ENCODE results near the gene CERK.
A peak's percentile ranks its signal among the peaks of the same experiment; 100 is the strongest.

Gene CERK

DNA sequence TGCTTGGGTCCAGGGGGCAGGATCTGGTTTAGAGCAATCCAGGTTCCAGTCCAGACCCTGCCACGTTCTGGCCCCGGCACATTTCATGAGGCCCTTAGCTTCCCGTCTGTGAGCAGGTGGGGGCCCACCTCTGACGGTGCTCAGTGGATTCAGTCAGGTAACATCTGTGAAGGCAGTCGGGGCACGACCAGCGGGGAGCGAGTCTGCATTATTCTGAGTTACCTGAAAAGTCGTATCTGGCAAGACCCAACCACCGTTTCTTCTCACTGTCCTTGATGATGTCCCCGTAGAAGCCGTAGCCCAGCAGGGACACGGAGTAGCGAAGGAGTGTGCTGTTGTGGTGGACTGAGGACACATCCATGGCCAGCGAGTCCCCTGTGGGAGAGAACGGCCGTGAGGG is 39.0 kb downstream of the CERK start:
- ATAC-seq (no peak), DNase-seq (no peak)

DNA sequence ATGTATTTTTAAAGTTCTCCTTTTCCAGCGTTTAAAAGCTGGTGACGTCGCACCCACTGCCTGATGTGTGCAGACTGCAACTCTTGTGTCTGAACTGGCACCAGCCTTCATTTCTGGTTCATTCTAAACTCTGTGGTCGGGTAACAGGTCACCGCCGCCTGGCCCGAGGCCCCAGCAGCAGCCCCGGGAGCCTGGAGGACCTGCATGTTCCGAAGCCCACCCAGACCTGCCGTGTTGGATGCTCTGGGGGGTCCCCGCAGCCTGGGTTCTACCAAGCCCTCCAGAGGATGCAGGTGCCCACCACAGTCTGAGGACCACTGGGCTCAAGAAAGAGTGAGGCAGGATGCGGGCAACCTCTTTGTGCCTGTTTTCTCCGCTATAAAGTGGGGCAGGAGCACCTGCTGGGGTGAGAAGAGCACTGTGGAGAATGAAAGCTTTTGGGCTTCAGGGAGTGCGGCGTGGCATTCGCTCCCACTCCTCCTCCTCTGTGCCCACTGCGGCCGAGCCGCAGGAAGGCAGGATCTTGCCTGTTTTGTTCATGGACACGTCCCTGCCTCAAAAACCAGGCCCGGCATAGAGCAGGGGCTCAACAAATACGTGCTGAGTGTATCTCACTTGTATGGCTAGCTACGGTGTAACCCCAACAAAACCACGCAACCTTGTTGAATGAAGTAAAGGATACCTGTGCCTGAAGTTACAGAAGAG is 40.1 kb downstream of the CERK start:
- no peak for DNase-seq
- ATAC-seq, result no peak

DNA sequence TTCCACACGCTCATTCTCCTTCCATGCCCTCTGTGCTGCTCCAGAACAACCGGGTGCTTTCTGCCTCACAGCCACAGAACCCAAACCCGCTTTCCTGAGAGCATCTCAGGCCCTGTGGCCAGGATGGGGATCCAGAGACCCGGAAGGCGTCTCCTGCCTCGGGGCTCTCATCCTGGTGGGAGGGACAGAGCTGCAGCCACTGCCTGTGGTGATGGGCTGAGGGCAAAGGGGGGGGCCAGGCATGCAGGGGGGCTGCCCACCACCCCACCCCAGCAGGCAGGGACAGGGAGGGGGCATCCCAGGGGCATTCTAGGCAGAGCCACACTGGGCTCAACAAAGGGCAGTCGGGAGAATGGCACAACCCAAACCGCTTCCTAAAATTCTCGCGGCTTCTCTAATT is 41.4 kb downstream of the CERK start:
- no peak for ATAC-seq
- DNase-seq, result no peak

DNA sequence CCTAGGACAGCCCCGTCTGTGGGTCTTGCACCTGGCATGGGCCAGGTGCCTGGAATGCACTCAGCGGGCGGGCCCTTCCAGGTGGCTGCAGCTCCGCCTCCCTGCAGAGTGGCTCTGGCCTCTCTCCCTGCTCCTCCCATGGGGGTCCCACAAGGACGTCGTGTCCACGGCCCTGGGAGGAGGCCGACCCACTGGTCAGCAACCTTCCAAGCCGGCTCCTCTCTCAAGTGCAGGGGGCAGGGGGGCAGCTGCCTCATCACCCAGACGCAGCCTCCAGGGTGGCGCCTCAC is 41.9 kb downstream of the CERK start:
- ATAC-seq (no peak), DNase-seq (no peak)

DNA sequence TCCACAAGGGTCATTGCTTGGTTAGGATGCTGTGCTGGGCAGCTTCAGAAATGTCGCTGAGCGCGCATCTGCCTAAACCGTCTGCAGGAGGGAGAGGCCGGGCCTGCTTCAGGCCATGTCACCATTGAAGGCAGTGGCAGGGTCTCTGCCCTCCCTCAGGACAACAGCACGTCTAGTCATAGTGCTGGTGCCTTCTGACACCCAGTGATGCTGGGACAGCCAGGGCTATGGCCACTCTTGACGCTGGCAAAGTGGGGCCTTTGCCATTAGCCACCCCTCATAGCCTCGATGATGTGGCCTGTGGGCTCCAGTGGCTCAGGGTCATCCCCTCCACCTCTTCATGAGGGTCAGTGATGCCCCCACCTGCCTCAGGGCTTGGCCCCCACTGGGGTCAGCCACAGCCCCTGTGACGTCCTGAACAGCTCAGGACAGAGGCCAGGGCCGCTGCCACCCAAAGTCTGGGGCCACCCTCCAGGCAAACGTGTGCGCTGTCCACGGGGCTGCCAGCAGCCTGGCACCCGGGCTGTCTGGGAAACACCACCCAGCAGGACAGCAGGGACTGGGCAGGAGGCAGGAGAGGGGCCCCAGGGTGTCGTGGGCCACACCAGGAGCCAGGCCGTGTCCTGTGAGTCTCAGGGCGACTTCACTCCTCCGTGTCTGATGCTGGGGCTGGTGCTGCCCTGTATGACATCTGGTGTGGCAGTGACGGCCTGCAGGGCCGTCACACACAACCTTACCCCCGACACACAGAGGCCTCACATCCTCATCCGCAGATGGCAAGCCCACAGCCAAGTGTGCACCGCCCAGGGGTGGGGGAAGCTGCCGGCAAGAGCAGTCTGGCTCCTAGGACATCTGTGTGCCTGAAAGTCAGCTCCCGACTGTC is 42.5 kb downstream of the CERK start:
- peak; percentile 11 for ATAC-seq

DNA sequence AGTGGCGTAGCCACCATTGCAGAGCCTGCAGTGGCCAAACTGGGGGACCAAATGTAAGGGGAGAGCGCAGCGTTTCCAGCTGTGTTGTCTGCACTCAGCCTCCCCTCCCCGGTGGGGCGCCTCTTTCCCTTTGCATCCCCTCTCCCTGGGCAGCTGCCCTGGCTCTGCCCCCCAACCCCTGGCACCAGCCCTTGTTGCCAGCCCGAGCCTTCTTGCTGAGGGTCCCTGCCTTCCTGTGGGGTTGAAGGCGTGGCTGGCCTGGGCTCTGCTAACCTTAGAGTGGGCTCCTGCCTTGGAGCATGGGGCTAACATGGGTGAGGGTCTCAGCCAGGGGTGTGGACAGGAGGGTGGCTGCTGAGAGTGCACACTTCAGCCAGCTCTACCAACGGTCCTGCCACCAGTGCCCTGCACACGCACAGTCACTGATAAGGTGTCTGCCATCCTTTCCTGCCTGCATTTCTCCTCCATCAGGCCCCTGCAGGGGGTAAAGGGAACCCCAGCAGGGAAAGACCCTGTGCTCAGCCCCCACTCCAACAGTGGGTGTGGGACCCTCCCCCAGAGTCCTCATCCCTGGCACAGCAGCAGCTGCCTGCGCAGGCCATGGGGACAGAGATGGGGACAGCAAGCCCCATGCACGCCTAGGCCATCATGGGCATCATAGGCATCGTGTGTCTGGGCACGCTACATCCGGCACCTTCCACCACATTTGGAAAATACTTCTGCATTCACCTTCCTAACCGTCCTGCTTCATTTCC is 43.5 kb downstream of the CERK start:
- DNase-seq, result no peak
- ATAC-seq, result no peak

More for the DNA sequence above, 42.5 kb downstream of the CERK start:
- DNase-seq, result no peak

DNA sequence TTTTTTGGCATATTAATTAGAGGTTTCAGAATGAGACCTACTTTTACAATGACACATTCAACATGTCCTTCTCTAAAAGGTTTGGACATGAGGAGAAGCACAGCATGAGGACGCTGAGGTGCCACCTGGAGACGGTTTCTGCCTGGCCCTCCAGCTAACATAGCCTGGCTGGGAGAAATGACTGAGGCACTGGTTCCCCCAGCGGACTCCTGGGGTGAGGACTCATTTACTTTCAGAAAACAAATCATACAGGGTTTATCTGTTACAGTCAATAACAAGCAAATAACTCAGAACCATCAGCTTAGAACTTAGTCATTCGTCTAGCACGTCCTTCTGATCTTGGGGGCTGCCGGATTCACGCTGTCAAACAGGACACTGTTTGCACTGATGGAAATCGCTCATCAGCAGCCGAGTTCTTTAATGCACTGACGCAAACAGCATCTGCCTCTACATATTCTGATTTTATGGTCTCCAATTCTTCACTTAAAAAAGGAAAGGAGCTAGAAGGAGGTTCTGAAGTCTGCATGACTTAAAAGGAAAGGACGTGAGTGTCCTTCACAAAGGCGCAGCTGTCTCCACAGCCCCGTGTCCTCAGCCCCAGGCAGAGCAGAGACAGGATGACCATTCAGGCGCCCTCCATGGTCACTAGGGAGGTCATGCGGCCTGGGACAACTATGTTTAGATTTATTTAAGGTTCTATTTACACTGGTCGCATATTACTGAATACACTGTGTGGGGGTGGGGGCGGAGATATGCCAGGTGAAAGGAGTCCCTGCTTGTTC is 44.2 kb downstream of the CERK start:
- DNase-seq (no peak), ATAC-seq (no peak)

DNA sequence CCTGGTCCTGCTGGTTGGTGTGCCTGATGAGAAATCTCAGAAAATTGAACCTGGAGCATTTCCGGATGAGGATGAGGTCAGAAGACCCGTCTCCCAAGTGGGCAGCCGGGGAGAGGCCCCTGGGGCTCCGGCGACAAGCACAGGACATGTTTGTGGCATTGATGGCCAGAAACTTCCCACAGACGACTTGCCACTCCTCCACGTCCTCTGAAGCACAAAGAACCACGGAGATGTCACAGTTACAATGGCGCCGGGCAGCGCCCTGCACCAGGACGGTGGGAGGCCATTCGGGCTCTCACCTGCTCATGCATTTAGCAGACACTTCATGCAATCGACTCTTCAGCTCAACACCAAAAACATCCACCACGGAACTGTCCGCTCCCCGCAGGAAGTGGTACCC is 46.5 kb downstream of the CERK start:
- ATAC-seq (no peak), DNase-seq (no peak)

DNA sequence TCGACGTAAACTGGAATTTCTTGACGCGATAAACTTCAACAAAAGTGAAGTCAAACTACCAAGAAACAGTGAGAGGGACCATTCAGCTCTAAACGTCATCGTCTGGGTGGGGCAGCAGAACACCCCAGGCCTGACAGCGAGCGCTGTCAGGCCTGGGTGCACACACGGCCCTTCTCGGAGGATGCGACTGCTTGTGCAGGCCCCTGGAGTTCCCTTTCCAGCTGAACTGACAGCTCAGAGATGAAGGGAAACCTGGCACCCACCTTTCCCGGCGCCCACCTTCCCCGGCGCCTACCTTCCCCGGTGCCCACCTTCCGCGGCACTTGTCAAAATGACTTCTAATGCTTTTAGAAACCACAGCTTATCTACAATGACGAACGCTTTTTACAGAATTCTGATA is 47.9 kb downstream of the CERK start:
- ATAC-seq (no peak), DNase-seq (no peak)

DNA sequence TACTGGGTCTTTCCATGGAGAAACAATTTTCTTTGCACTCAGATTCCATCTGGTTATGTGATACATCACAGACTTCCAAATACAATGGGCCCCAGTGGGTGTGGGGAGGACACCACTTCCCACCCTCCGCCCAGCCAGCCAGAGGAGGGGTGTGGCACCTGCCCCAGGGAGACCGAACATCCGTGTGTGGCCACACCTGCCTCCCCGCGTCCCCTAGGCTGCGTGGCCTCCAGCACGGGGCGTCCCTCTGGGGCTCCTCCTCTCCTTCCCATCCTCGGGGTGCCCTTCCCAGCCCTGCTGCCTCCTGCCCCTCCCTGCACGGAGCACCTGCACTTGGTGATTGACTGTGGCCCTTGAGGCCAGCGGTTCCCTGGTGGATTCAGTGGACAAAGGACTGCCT is 49.1 kb downstream of the CERK start:
- no peak for ATAC-seq
- no peak for DNase-seq

DNA sequence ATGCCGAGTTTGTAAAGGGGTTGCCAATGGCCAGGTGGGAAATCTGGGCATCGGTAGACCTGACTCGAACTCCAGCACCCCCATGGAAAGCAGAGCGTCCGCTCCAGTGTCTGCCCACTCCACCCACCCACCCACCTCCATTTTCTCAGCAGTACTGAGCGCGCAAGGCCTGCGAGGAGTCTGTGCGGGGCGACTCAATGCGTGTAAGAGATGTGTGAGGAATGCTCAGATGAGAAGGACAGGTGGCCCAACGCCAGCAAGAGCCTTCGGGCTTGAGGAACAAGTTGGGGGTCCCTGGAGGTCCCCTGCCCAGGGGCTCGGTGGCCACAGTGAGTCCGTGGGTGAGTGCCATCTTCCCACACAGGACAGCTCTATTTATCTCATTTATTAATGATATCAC is 50.6 kb downstream of the CERK start:
- DNase-seq (no peak), ATAC-seq (no peak)

DNA sequence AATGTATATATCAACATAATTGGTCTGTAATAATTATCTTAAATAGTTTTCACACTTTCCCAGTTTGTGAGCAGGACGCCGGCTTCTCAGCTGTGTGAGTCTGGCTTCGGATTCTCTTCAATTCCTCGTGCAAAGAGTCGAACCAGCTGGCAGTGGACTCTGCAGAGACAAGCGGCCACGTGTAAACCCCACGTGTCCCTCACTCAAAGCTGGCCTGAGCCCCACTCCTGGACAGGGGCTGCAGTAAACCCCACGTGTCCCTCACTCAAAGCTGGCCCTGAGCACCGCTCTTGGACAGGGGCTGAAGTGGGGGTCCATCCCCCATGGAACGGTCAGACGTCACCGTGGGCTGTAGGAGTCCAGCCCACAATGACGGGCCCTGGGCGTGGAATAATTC is 51.0 kb downstream of the CERK start:
- no peak for DNase-seq
- no peak for ATAC-seq

DNA sequence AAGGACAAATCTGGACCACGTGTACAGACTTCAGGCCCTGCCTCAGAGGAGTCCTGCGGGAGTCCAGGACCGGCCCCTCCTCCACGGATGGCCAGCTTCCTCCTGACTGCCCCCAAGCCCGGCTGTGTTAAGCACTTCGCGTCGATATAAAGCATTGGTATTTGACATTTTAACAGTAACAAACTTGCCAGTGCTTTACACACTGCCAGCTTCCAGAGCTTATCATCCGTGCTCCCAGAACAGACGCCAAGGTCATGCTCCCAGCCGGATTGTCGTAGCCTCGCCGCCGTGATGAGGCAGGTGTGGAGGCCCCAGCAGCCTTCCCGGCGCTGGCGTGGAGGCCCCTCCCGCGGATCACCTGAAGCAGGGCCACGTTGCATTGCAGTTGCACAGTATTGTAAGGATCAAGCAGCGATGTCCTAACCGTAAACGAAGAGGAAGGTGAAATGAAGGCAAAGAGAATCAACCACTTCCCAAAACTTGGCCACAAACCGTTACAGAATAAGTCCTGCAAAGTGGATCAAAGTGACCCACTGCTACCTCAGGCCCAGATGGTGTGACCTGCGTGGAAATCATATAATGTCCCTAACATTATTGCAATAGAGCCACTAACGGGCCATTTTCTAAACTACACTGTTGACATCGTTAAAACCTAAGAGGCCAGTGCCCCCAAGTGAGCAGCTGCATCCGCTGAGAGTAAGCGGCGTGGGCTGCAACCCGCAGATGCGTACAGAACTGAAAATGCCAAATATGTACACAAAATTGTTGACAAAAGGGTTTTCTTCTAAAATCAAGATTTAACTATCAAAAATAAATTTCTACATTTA is 51.6 kb downstream of the CERK start:
- no peak for ATAC-seq
- no peak for DNase-seq

DNA sequence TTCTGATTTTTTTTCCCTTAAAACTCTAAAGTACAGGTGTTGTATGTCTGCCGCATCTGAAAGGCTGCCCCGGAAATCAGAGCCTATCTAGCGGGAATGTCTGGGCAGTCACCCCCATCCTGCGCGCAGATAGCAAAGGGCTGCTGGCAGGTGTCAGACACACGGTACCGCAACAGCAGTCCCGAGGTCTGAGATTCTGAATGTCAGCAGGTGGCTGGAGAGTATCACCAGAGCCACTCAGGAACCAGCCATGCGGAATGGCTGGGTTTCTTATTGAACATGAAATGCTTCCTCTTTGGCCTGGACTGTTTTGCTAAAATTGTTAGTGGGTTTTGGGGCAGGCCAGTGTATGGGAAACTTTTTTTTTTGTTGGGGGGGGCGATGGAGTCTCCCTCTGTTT is 53.3 kb downstream of the CERK start:
- ATAC-seq (no peak), DNase-seq (no peak)

DNA sequence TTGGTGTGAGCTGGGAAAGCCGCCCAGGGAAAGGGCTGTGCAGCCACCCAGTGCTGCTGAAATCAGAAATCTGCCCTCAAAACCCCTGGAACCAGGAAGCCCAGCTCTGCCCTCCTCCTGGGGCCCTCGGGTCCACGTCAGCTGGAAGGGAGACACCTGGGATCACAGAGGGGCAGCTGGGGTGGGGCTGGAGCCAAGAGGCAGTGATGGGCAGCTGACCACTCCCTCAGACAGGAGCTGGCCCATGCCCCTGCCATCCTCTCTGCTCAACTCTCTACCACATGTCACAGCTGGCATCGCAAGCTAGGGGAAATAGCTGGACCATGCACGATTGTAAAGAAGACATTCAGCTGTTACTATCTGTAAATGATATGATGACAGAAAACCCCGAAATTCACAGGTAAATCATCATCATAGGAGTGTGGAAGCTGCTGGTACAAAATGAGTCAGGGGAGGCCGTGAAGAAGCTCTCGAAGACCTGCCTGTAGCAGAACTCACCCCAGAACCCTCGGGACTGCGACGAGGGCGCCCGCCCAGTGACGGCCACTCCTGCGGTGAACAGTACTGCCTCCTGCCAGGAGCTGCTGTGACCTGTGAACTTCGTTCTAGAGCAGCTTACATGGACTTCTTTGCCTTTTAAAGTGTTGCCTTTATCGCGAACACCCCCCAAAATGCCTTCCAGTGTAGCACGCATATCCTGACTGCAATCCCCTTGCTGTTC is 55.9 kb downstream of the CERK start:
- no peak for DNase-seq
- ATAC-seq, result no peak

DNA sequence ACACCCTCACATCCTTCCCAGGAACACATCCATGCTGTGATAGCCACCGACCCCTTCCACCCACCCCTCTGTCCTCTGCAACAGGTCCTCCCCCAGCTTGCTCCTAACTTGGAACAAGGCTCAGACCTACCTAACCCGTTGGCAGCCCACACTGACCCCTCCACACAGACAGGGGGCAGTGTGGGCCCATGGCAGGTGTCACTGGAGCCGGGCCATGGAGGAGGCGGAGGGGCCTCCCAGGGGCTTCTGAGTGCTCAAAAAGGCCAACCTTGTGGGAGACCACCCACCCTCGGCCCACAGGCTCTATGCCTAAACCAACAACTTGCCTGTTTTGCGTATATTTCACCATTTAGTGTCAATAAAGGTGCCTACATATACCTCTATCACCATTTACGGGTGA is 57.0 kb downstream of the CERK start:
- DNase-seq (no peak), ATAC-seq (no peak)

DNA sequence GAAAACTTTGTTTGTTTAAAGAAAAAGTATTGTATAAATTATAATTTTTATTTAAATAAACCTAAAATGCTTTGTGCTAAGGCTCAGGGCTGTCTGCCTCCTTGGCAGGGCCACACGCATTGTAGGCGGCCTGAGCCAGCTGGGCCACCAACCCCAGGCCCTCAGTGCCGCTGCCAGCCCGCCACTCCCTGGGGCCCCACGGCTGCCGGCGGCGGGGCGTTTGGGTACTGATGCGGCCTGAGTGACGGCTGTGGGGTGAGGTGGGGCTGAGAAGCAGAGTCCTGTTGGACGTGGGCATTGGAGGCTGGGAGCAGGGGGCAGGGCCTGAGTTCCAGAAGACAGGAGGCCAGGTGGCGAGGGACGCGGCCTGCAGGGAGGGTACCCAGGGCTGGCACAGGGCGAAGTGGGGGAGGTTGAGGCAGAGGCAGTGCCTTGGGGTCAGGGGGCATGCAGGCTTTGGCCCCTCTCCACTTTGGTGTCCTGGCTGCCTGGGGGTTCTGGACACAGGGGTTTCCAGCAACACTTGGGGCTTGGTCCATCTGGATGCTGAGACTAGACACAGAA is 58.3 kb downstream of the CERK start:
- ATAC-seq (no peak), DNase-seq (no peak)

DNA sequence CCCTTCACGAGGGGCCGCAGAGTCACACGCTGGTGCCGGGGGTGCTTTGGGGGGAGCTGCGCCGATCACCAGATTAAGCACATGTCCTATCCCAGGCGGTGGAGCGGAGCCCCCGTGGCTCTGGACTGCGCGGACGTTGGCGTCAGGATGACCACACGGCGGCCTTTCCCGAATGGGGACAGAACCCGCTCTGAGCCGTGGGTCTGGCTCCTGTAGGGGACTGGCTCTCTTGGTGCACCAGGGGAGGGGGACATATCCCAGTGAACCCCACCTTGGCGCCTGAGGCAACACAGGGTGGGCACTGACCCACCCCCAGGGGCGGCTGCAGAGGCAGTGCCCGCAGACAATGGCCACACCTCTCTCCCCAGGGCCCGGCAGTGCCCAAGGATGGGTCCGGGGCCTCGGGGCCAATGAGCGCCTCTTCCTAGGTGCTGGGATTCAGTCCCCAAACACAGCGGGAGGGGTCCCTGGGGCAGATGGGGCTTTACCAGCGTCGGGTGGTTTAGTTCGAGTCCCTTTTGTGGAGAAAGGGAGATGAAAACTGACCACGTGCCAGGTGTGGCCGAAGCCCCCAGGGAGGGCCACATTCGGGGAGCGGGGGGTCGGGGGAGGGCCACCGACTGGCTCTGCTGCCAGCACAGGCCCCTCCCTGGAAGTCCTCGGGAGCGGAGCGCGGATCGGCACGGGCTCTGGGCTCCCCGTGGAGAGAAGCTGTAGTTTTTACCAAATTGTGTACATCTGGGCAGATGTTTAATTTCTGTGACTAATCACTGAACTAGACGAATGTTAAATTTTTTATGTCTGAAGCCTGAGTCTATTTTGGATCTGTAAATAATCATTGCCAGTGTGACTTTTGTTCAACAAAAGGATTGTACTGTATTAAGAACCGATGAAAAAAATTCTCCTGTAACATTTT is 59.0 kb downstream of the CERK start:
- DNase-seq (no peak), ATAC-seq (no peak)

DNA sequence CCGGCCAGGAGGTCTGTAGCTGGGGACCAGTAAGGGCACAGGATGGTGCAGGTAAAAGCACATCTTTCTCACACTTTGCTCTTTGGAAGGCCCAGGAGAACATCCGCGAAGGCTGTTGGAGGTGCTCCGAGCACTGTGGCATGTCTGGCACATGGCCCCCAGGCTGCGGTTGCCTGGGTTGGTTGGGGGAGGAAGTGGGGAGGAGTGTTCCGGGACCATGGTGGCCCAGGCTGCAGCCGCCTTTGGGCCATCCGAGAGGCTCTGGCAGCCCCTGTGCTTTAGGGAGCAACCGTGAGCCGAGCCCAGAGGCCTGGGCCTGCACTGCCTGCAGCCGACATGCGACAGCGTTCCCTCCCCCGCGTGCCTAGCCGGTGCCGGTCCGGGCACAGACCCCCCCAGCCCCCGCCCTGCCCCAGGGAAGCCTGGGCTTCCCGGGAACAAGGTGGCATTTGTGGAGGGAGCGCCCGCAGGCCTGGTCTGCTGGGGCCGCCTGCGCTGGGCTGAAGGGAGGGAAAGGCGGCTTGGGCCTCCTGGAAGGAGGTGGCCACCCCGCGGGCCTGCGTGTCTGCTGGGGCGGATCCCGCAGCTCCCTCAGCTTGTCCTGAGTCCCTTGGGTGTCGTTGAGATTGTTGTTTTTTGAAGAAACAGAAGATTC is 59.9 kb downstream of the CERK start:
- no peak for DNase-seq

More for the DNA sequence above, 59.9 kb downstream of the CERK start:
- ATAC-seq, result no peak

Data from stimulated activated naive CD8-positive, alpha-beta T cell treated with anti-CD3 and anti-CD28 coated beads, Interleukin-15, Interleukin-2, amounts not matched to agents 100 U/mL and 50 U/mL, for 24 hours (primary cell).